Stimulated activated CD4-positive, alpha-beta T cell treated with anti-CD3 and anti-CD28 coated beads, TNF-alpha, amount 100 ng/mL, for 48 hours (primary cell): ENCODE data around the gene TMPRSS2.

Experiments
- DNase-seq, 3 donors: peaks; one replicate each; pipeline ENCODE4 v3.0.0-alpha.2; 2020; ENCODE audit warnings: low read depth in 3 of 3

The TMPRSS2 gene

DNA sequence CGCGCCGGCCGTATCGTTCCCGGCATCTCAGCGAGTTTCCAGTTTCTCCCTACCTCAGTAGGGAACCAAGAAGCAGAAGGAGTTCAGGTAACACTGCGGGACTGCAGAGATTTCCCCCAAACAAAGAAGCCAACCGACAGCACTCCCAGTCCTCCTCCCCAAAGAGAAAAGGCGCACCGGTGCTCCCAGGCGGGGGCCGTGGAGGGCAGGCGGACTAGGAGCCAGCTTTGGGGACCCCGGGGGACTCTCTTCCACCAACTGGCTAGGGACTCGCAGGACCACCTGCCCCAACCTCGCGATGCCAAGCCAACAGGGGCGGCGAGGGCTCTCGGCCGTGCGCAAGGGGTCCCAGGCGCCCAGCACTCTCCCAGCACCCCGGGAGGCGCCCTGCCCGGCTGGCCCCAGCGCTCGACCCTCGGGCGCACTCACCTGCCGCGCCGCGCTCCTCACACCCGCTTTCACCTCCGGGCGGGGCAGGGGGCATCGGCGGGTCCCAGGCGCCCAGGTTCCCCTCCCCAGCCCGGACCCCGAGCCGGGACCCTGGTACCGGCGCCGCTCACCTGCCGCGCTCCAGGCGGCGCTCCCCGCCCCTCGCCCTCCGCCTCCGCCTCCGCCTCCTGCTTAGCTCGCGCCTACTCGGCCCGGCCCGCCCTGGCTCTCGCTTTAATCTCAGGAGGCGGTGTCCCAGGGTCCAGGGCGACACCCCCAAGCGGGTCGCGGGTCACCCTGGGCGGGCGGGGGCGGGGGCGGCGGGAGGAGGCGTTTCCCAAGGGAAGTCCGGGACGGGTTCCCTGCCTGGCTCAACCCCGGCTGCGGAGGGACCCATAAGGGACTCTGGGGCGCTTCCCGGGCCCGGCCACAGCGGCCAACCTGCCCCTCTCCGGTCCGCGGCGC lies at the start of gene TMPRSS2:
TMPRSS2 (minus strand) TSS at position 638 of the 894 bp plus-strand sequence. CDS start 10,025 bp downstream, outside the sequence.
- DNase-seq, result no peak

DNA sequence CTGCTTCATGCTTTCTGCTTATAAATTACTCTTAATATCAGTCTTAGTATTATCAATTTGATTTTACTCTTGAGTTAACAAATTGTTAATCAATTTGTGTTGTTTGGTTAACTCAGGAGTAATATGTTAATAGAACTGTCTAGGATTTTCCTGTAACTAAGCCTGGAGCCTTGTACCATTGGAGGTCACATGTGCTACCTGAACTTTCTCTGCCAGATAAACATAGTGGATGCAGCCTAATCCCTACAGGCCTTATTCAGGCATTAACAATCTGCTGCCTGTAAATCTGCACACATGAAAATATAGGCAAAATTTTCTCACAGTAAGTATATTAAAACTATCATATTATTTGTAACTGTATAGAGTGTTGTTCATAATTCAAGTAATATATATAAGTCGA lies 47.1 kb upstream of the TMPRSS2 start:
- no peak for DNase-seq

DNA sequence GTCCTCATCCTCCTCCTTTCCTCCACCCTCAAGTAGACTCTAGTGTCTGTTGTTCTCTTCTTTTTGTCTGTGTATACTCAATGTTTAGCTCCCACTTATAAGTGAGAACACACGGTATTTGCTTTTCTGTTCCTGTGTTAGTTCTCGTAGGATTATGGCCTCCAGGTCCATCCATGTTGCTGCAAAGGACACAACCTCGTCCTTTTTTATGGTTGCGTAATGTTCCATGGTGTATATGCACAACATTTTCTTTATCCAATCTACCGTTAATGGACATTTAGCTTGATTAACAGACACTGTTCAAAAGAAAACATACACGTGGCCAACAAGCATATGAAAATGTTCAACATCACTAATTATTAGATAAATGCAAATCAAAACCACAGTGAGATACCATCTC lies 44.3 kb upstream of the TMPRSS2 start:
- DNase-seq, result no peak

DNA sequence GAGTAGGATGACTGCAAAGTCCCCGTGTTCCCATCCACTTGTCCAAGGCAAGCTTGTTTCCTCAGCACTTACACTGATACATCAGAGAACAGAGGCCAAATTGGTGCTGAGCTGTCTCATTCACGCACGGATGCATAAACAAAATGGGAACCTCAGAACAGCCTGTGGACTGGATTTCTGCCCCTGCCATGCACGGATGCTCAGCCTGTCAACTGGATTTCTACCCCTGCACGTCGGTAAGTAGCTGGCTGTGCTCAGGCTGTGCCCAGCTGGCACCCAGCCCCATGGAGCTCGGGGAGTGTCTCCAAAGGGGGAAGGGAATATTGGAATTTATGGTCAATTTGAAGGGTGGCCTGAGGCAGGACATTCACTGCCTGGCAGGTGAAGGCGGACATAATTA lies 40.8 kb upstream of the TMPRSS2 start:
- no peak for DNase-seq

DNA sequence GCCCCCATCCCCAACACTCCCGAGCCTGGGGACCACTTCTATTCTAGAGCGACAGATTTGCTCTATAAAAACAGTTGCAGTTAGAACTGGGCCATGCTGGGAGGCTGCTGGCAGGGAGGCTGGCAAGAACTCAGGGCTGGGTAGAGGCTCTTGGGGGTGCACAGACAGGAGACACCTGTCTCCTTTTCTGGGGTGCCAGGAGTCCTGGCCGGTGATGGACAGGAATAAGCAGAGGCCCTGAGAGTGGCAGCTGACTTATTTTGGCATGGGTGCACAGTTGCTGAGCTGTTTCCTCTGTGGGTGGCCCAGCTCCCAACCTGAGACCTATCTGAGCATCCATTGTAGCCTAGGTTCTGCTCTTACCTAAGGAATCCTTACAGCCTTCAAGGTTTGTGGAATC lies 39.2 kb upstream of the TMPRSS2 start:
- DNase-seq, result no peak

DNA sequence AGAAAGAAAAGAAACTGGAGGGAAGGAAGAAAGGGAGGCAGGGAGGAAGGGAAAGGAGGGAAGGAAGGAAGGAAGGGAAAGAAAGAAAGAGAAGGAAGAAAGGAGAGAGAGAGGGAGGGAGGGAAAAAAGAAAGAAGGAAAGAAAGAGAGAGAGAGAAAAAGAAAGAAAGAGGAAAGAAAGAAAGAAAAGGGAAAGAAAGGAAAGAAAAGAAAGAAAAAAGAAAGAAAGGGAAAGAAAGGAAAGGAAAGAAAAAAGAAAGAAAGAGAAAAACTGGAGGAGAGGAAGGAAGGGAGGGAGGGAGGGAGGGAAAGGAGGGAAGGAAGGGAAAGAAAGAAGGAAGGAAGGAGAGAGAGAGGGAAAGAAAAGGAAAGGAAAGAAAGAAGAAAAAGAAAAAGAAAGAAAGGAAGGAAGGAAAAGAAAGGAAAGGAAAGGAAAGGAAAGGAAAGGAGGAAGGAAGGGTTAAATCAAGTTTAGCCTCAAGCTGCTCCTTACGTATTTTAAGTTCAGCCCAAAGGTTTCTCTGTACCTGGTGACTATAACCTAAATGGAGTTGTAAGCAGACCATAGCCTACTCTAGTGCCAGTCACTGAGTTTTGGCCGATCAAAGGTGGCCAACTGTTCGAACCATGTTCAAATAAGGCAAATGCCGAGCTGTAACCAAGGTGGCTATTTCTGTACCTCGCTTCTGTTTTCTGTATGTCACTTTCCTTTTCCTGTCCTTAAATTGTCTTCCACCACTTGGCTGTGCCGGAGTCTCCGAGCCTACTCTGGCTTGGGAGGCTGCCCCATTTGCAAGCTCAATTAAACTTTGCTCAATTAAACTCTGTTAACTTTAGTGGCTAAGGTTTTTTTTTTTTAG lies 37.8 kb upstream of the TMPRSS2 start:
- DNase-seq, result no peak

DNA sequence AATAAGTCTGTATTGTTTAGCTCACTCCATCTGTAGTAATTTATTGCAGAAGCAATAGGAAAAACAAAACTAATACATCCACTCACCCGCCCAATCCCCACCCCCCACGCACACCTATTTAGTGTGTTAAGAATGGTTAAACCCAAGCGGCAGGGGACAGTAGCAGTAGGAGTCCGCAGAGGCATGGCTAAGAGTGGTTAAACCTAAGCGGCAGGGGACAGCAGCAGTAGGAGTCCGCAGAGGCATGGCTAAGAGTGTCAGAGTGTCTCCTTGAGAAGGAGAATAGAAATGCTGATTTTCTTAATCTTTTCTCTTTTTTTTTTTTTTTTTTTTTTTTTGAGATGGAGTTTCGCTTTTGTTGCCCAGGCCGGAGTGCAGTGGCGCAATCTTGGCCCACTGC lies 34.8 kb upstream of the TMPRSS2 start:
- no peak for DNase-seq

DNA sequence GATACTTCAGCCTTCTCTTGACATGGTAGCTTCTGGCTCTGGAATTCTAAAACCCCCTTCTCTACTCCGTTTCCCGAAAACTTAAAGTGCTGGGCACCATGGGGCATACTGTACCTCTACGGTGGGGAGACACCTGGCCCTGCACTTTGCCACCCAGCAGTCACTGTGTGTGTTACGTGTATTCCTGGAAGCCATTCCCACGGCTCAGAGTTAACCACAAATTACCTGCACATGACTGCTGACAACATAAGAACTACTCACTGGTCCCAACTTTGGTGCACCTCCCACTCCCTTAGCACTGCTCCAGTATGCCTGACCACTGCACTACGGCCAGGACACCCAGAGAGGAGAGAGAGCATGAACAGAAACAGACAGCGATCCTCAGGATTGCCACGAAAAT lies 29.4 kb upstream of the TMPRSS2 start:
- no peak for DNase-seq

DNA sequence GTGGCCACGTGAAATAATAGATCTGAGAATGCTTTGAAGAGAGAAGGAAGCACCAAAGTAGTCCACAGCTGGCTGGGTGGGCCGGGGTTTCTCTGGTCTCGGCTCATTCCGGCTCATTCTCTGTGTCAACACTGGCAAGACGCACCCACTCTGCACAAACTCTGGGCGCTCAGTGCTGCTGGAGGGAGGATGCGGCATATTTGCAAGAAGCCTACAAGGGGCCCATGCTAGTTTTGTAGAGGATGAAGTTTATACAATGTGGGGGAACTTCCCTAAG lies 28.8 kb upstream of the TMPRSS2 start:
- no peak for DNase-seq

DNA sequence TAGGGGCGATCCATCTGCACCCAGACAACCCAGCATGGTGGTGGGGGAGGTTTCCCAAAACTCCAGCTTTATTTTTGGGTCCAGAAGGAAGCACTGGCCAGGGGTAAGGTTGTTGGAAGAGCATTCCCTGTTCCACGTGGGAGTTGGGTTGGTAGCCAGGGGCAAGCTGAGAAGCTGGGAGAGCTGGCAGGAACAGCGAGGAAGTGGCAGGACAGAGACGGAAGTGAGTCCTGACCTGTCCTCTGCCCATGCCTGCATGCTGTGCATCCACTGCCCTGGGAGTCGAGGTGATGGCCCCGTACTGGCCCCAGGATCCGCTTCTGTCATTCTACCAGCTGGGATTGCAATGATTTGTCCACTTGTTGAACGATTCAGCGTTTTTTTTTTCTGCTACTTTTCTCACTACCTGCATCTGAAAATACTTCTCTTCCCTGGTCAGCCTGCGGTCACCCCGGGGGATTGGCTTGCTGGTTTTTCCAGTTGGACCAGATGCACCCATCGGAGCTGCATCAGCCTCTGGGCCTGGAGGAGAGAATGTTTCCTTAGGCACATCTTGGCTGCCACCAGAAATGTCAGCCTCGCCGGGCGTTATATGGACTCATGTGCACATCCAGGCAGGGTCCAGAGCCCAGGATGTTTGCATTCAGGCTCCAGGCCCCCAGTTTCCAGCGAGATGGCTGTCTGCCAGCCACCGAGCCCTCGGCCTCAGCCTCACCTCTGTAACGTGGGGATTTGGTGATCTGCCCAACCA lies 28.3 kb upstream of the TMPRSS2 start:
- no peak for DNase-seq

DNA sequence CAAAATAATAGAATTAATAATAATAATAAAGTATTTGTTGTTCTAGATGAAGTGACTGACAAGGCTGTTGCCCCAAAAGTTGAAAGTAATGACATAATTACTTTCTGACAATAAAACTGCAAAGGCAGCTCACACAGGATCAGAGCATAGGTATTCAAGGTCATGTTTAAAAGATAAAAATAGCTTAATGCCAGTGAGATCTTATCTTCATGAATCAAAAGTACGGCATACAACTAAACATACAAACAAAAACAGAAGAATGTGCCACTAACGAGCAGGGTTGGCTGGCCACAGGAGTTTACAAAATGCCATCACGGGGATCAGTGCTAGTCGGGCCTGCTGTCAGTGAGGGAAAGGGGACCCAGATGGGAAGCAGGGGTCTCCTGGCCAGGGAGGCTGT lies 22.4 kb upstream of the TMPRSS2 start:
- DNase-seq, result no peak

DNA sequence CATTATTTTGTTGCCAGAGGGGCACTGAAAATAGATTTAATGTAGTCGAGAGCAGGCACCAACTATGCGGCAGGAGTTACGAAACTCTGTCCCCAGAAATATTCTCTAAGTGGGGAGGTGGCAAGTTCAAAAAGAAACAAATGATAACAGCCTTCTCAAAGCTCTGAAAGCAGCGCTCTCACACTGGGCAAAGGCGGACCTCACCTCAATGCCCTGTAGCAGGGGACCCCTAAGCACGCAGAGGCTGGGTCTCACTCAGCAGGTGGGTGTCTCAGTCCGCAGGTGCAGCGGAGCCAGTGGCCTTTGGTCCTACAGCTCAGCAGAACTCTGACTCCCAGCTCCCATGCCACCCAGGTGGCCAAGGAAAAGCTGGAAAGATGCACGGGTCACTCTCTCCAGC lies 21.8 kb upstream of the TMPRSS2 start:
- no peak for DNase-seq

DNA sequence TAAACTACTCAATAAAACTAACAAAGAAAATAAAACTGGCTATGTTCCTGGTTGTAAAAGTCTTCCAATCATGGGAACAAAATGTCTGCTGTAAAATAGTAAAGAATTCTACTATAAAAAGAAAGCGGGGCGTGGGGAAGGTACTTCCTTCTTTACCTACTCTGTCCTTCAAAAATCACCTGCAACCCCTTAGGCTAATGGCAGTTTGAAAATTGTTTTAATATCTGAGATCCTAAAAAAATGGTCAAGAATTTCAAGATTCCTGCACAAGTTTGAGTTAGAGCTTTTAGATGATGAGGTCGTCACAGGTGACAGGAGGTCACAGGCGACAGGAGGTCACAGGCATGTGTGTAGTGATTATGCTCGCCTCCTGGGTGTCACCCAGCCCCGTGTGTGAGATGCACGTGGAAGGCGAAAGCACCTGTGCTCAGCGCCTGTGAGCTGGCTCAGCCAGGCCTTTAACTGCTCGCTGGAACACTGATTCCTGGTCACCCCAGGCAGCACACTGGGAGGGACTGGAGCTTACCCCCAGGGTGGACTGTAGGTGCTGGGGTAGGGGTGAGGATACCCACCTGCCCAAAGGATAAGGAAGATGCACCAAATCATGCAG lies 18.6 kb upstream of the TMPRSS2 start:
- no peak for DNase-seq

DNA sequence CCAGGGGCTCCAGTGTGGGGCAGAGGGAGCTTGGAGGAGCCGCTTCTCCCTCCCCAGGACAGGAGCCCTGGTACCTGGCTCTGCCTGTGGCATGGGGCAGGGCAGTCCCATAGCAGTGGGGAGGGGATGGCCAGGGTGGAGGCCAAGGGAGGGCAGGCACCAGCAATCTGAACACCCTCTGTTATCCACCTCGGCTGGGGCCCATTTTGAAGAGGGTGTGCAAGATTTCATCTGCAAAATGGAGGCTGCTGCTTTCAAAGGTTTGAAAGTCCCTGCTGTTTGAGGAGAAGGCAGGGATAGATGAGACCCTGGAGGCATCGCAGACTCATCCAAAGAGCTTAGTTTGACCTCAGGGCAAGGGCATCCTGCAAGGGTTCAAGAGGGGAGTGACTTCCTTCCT lies 15.2 kb upstream of the TMPRSS2 start:
- no peak for DNase-seq

DNA sequence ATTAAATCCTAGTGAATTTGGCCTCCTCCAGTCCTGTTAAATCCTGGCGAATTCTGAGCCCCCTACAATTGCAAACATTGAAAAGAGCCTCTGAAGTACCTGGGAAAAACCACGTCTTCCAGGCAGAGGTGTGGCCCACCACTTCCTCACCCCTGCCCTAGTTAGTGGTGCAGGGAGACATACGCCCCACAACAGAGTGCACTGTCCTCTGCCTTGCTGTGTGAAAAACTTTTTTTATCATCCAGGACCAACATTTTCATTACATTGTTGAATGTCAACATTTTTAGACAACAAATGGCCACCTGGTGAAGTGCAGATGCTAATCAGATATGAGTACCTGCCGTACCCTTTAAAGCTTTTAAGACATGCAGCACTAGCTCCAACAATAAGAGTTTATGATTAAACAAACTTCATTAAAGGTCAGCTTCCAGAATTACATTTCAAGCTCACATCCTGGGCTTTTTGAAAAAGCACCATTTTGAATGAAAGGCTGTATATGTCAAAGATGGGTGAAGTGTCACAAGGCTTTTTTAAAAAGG lies 13.6 kb upstream of the TMPRSS2 start:
- no peak for DNase-seq

DNA sequence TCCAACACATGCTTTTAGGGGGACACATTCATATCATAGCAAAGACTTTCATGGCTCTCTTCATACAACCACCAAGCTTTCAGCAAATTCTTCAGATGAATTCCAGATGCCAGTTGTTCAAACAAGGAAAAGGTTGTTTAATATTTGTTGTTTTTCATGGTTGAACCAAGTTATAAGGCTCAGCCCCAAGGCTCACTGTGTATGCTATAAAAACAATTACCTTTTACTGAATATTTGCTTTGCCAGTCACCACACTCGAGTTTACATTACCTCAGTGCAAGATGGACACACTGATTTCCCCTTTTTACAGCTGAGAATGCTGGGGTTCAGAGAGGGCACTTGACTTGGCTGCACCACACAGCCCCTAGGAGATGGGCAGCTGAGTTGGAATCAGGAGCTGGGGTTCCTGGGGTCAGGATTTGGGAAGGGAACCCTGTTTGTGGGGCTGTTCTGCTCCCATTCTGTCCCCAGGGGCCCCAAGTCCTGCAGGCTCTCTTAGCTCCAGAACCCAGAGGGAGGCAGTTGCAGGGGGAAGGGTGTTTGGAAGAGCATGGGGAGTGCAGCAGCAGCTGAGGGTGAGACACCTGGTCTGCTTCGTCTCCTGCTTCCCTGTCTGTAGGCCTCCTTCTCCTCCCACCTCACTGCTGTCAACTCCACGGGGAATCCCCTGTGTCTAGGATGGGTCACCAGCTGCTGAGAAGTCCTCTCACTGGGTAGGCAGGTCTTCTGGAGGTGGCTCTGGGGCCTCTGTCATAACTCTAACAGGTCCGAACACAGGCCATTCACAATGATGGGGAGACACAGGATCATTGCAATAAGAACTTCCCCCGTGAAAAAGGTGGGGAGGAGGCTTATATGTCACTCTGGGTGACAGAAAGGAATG lies 12.8 kb upstream of the TMPRSS2 start:
- no peak for DNase-seq

DNA sequence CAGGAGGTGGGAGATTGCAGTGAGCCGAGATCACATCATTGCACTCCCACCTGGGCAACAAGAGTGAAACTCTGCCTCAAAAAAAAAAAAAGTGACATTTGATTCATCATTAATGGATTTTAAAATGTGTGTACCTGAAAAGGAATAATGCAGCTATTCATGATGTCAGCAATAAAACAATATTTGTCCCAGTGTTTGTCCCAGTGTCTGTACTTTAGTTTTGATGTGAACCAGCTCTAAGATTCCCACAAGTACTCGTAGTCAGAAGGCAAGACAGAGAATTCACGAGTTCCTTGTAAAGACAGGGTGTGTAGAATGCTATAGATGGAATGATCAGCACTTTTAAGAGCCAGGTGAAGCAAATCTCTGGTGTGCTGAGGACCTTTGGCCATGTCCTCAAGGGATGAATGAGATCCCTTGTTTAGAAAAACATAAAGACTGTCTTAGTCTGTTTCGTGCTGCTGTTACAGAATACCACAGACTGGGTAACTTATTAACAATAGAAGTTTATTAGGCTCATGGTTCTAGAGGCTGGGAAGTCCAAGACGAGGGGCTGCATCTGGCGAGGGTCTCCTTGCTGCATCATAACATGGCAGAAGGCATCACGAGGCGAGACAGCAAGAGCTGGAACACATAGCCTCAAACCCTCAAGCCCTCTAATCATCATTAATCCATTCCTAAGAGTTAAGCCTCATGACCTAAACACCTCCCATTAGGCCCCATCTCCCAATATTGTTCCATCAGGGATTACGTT lies 12.0 kb upstream of the TMPRSS2 start:
- no peak for DNase-seq

DNA sequence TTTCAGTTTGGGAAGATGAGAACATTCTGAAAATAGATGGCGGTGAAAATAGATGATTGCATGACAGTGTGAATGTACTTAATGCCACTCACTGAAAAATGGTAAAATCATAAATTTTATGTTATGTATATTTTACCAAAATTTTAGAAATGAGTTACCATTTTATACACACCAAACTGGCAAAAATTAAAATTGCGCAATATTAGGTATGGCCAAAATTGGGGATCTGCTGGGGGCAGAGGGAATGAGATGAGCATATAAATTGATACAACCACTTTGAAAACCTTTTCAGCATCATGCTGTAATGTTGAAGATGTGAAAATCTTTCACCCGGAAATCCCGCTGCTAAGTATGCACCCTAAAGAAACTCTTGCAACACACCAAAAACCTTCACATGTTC lies 10.8 kb upstream of the TMPRSS2 start:
- no peak for DNase-seq

DNA sequence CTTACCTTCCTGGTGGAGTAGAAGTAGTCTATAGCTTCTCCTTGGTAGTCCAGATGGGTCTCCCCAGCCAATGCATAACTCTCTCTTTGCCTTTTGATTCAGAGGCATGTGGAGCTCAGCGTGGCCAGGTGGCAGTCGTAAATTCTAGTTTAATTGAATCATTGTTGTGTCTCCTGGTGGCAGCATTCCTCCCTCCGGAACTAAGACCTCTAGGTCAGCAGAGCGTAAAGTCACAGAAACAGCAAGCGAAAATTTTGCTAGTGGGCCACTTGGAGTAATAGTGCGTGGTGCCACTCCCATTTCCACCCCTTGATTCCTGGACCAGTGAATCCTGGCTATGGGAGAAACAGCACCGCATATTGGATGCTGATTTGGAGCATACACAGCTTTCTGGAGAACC lies 3.9 kb upstream of the TMPRSS2 start:
- DNase-seq, result no peak

DNA sequence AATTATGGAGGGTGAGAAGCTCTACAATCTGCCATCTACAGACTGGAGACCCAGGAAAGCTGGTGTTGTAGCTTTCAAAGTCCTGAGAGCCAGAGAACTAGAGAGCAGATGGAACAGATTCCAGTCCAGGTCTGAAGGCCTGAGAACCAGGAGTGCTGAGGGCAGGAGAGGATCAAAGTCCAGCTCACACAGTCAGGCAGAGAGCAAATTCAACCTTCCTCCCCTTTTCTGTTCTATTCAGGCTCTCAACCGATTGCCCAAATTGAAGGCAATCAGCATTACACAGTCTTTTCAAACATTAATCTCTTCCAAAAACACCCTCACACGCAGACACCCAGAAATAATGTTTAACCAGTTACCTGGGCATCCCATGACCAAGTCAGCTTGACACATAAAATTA lies 2.5 kb upstream of the TMPRSS2 start:
- DNase-seq, result no peak
